AG08396 (cell line): Measurements from ENCODE around the gene SLC35F1.
"Not testable (repeated sequence)": the region's sequence is repeated elsewhere in the genome, so short reads cannot be mapped to it uniquely, and the experiment has no call there.

Source experiments
- DNase-seq: peaks from one replicate; pipeline ENCODE4 v3.0.0; 2012; ENCODE audit warnings: low spot score, mixed read lengths

Gene SLC35F1

GRCh38 chr6:117992856-117993255 lies 85.8 kb downstream of the SLC35F1 start:
- no peak for DNase-seq

DNA sequence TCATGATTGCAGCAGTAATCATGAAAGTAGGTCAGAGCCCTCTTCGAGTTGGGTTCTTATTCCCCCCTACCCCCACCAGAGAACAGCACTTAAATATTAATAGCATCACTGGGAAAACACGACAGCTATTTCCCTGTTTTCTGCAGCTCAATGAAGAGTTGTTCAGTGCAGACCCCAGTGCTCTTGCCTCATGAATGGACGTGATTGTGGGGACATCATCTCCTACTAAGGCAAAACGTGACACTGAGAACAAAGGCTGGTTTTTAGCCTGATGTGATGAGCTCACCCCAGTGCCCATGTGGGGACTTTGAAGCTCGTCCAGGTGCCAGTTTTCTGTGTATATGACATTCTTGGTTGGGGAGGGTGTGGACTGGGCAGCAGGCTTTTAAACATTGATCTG lies 105.9 kb downstream of the SLC35F1 start:
- DNase-seq: no peak

DNA sequence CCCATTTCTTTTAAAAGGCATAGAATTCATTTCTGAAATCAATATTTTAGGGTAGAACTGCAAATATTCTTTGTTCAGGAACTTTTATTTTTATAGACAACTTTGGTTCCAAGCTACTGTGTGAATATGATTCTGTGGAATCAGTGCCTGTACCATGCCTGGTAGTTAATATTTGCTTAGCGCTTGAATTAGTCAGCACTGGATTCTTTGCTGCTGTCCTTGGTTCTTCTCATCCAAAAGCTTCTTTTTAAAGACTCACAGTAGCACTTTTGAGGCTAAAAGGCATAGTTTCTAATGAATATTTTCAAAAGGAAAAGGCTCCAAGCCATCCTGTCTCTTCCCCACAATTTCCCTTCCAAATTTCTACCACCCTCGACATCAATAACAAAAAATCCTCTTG lies 109.5 kb downstream of the SLC35F1 start:
- DNase-seq: no peak

- no peak for DNase-seq
Observed at GRCh38 chr6:118017301-118017848, 110.3 kb downstream of the SLC35F1 start.

- DNase-seq: no peak
Observed at GRCh38 chr6:118023771-118024170, 116.7 kb downstream of the SLC35F1 start.

DNA sequence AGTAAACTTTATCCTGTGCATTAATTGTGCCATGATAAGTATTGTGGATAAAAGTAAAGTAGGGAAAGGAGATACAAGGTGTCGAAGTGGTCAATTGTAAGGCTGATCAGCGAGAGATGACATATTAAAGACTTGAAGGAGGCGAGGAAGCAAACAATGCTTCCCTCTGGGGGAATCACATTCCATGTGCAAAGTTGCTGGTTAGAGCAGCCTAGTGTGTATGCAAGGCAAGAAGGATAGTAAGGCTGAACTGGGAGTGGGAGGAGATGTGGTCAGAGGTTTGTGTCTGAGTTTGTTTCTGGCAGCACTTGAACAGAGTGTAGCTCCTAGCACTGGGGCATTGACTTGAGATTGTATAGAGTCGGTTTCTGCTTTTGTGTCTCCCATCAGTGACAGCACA lies 122.9 kb downstream of the SLC35F1 start:
- no peak for DNase-seq

DNA sequence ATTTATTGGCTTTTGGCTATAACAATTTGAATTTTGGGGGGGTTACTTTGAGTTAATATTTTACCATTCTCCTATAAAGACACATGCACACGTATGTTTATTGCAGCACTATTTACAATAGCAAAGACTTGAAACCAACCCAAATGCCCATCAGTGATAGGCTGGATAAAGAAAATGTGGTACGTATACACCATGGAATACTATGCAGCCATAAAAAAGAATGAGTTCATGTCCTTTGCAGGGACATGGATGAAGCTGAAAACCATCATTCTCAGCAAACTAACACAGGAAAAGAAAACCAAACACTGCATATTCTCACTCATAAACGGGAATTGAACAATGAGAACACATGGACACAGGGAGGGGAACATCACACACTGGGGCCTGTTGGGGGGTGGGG lies 130.4 kb downstream of the SLC35F1 start:
- not testable (repeated sequence) for DNase-seq

- no peak for DNase-seq
Observed at GRCh38 chr6:118042855-118043254, 135.8 kb downstream of the SLC35F1 start.

DNA sequence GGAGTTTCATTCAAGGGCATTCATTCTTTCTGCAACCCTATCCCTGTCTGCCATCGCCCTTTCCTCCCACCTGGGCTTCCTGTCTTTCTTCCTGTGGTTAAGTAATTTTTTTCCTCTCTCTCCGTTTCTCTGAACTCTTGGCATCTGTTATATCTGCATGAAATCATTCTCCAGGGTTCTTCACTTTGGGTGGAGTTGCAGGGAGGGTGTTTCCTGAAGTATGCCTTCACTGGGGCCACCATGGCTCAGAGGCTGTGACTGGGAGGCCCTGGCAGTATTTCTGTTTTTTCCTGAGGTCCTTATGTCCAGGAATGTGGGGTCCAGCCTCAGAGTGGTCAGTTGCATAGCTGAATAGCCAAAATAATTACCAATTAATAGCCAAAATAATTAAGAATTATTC lies 137.2 kb downstream of the SLC35F1 start:
- DNase-seq: no peak

- no peak for DNase-seq
Observed at GRCh38 chr6:118054082-118054481, 147.0 kb downstream of the SLC35F1 start.

DNA sequence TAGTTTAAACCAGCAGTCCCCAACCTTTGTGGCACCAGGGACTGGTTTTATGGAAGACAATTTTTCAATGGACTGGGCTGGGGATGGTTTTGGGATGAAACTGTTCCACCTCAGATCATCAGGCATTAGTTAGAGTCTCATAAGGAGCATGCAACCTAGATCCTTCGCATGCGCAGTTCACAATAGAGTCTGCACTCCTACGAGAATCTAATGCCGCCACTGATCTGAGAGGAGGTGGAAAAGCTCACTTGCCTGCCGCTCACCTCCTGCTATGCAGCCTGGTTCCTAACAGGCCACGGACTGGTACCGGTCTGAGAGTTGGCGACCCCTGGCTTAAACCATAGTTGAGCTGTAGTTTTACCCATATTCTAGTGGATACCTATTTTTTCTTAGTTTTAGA lies 154.6 kb downstream of the SLC35F1 start:
- no peak for DNase-seq

DNA sequence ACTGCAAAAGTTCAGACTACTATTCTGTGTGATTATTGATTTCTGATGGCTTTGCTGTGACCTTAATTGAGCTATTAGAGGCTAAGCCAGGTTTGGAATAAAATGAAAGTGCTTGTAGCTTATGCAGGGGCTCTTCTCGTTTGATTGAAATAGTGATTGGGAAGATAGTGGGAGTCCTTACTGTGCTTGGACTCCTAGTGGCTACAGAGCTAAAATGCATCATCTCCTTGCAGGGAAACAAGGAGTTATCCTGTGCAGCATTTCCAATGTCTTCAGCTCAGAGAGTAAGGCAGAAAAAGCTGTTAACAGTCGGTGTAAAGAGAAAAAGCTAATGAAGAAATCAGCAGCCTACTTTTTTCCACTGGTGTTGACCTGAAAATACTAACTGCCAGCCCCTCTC lies 173.5 kb downstream of the SLC35F1 start:
- no peak for DNase-seq

GRCh38 chr6:118083711-118084110 lies 176.6 kb downstream of the SLC35F1 start:
- DNase-seq: no peak

- no peak for DNase-seq
Observed at GRCh38 chr6:118085665-118086064, 178.6 kb downstream of the SLC35F1 start.

- no peak for DNase-seq
Observed at GRCh38 chr6:118086159-118086558, 179.1 kb downstream of the SLC35F1 start.

GRCh38 chr6:118092086-118092485 lies 185.0 kb downstream of the SLC35F1 start:
- DNase-seq: no peak

- no peak for DNase-seq
Observed at GRCh38 chr6:118097576-118097975, 190.5 kb downstream of the SLC35F1 start.

DNA sequence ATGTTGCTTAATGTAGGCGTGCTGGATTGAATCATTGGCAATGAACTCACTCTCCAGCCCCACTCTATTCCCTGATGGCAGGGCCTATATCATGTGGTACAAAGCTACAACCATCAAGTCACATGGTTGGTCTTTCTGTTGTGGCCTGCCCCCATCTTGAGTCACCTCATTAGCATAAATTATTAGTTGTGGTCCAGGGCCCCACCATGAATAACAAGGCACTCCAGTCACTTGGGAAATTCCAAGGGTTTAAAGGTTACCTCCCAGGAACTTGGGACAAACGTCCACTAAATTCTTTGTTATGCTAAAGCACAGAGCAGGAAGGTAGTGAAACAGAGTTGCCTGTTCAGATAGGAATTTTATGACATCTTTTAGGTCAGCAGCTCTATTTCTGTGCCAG lies 193.7 kb downstream of the SLC35F1 start:
- DNase-seq: no peak

DNA sequence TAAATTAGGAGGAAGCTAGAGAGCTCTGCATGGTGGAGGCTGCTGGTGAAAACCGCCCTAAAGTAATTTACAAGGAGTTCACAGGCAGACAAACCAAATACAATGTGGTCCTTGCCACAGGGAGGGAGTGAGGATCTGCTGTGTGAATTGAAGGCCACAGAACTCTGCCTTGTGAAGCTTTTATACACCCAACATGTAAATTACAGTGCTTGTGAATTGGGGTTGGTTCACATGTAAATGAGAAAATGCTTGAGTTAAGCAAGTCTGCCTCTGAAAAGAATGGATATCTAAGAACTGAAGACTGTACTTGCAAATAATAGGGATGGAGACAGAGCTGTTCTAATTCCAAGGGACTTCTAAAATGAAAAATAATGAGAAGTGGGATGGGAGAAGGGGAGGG lies 194.2 kb downstream of the SLC35F1 start:
- DNase-seq: no peak

- DNase-seq: no peak
Observed at GRCh38 chr6:118101831-118102345, 194.8 kb downstream of the SLC35F1 start.

DNA sequence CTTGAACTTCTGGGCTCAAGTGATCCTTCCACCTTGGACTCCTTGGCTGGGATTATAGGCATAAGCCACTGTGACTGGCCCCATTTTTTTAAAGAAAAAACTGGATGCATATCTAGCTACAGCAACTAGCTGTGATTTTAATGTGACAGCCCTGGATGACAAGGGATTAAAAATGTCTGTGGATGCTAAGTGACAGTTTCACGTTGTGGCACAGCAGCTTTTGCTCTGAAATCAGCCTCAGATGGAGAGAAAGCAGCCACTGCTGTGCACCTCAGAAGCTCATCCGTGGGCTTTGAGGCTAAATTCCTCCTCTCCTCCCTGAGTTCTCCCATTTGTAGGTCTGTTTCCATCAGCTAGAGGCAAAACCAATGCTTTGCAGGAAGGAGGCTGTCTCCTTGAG lies 195.3 kb downstream of the SLC35F1 start:
- DNase-seq: no peak

DNA sequence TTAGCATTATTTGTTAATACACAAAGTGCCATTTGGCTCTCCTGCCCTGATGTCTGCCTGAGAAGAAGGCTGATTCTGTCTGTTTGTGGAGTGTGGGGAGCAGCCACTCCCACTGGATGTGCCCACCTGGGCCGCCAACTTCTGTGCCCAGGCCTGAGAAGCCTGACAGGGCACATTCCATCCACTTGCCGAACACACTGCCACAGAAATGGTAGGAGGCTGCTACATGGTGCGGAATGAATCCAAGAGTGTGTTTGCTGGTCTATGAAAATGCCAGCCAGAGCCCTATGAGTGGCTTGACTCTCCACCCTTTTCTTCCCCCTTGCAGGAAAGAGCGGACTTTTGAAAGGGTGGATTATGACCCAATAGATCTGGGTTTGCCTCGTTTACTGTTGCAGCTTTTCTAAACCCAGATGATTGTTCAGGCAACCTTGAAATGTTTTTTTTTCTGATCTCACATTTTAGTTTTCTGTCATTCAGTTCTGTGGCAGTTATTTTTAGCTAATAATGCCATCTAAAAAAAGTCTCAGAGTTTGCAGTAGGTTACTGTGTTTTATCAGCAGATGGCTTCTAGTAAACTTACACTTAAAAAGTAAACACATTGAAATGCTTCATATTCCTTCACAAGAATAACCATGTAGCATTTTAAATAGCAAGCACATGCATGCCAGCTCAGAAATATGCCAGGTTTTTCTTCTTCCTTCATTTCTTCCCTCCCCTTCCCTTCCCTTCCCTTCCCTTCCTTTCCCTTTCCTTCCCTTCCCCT lies 196.5 kb downstream of the SLC35F1 start:
- DNase-seq: no peak

- DNase-seq: no peak
Observed at GRCh38 chr6:118122161-118122725, 215.2 kb downstream of the SLC35F1 start.
